IPS-20b (cell line): ENCODE measurements around the gene MTMR2.
"Not testable (repeated sequence)": the region's sequence is repeated elsewhere in the genome, so short reads cannot be mapped to it uniquely, and the experiment has no call there.

ENCODE experiments used
- H3K27ac ChIP-seq: one replicate; pipeline ENCODE4 v1.5.1; 2013; ENCODE audit warnings: low read length
- H3K27me3 ChIP-seq: 2 replicates; pipeline ENCODE4 v1.6.1; 2013; ENCODE audit warnings: mild to moderate bottlenecking, low read length, inconsistent platforms; ENCODE audit not compliant: insufficient read depth
- H3K36me3 ChIP-seq: 2 replicates; pipeline ENCODE4 v1.6.1; 2013; ENCODE audit warnings: low read depth, mild to moderate bottlenecking, inconsistent platforms, low read length, moderate library complexity; ENCODE audit not compliant: insufficient read depth
- H3K4me1 ChIP-seq: 2 replicates; pipeline ENCODE4 v1.6.1; 2013; ENCODE audit warnings: mild to moderate bottlenecking, control low read depth, inconsistent platforms, low read length, moderate library complexity; ENCODE audit not compliant: insufficient read depth
- H3K4me3 ChIP-seq: 2 replicates; pipeline ENCODE4 v1.5.1; 2013; ENCODE audit warnings: mild to moderate bottlenecking, low read length, inconsistent platforms
- H3K9ac ChIP-seq: 2 replicates; pipeline ENCODE4 v1.6.1; 2013; ENCODE audit warnings: low read depth, mild to moderate bottlenecking, inconsistent platforms, low read length, moderate library complexity
- H3K9me3 ChIP-seq: 2 replicates; pipeline ENCODE4 v1.6.1; 2013; ENCODE audit warnings: mild to moderate bottlenecking, low read depth, low read length, inconsistent platforms; ENCODE audit not compliant: insufficient read depth

The MTMR2 gene

DNA sequence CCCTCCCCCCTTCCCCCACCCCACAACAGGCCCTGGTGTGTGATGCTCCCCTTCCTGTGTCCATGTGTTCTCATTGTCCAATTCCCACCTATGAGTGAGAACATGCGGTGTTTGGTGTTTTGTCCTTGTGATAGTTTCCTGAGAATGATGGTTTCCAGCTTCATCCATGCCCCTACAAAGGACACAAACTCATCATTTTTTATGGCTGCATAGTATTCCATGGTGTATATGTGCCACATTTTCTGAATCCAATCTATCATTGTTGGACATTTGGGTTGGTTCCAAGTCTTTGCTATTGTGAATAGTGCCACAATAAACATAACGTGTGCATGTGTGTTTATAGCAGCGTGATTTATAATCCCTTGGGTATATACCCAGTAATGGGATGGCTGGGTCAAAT lies 53.0 kb downstream of the MTMR2 start:
- not testable (repeated sequence) for H3K4me1 ChIP-seq, H3K27me3 ChIP-seq, H3K9ac ChIP-seq, H3K9me3 ChIP-seq, H3K4me3 ChIP-seq, H3K36me3 ChIP-seq, H3K27ac ChIP-seq

DNA sequence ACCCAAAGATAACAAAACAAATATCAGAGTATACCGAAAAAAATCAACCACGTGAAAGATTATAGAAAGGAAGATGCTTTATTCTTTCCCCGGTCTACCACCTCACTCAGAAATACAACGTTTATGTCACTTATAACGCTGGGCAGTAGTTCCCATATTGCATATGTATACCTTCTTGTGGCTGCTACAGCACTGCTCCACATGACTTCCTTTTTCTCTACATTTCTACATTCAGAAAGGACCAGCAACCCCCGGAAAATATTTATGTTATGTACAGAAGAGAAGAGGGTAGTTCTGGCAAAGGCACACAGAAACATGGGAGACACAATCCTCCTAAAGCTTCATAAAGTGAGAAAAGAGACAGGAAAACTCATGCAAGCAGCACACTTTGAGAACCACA lies 56.8 kb downstream of the MTMR2 start:
- no peak overlapping the region for H3K27ac ChIP-seq
- no peak overlapping the region for H3K9ac ChIP-seq
- no peak overlapping the region for H3K4me3 ChIP-seq
- H3K36me3 ChIP-seq, result peaks cover 13% of the 10 kb centered on the region
- no peaks in the 10 kb centered on the region for H3K9me3 ChIP-seq
- no peaks in the 10 kb centered on the region for H3K4me1 ChIP-seq
- no peaks in the 10 kb centered on the region for H3K27me3 ChIP-seq

DNA sequence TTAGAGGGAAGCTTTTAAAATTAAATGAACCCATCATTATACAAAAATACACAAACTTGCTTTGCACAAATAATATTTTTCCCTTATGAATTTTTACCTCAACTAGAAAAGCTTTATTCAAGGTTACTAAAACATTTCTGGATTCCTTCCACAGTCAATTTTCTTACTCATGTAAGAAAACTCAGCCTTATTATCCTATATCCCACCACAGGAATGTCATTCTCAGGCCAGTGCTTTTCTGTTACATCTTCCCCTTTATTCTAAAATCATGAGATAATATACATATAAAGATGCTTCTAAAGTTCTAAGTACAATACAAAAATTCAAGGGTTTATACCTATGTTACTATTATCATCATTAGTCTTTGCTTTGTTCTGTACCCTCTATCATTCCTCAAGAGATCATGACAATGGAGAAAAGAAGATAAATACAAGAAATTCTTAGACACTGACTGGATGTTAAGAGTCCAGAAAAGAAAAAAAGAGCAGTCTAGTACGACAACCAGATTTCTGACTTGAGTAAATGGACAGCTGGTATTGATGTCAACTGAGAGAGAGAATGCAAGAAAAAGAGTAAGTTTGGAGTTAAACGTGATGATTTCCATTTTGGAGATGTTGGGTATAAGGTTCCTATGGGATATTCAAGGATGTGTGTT lies 60.3 kb downstream of the MTMR2 start:
- Histone ChIP-seq H3K27ac (no peak overlapping the region), H3K4me3 (no peak overlapping the region), H3K9me3 (no peaks in the 10 kb centered on the region), H3K27me3 (no peaks in the 10 kb centered on the region), H3K36me3 (peaks cover 29% of the 10 kb centered on the region), H3K9ac (no peak overlapping the region), H3K4me1 (no peaks in the 10 kb centered on the region)

DNA sequence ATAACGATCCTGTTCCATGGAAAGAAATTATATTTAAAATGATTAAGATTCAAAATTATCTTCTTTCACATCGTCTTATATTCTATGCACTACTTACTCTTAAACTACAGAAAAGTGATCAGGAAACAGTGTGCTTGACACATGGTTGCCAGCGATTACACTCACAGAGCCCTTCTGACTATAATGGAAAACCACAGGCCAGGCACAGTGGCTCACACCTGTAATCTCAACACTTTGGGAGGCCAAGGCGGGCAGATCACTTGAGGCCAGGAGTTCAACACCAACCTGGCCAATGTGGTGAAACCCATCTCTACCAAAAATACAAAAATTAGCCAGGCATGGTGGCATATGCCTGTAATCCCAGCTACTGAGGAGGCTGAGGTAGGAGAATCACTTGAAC lies 63.9 kb downstream of the MTMR2 start:
- H3K4me1 ChIP-seq, H3K27me3 ChIP-seq, H3K9me3 ChIP-seq, H3K27ac ChIP-seq, H3K9ac ChIP-seq, H3K4me3 ChIP-seq: not testable (repeated sequence)
- H3K36me3 ChIP-seq, result peaks cover 40% of the 10 kb centered on the region

DNA sequence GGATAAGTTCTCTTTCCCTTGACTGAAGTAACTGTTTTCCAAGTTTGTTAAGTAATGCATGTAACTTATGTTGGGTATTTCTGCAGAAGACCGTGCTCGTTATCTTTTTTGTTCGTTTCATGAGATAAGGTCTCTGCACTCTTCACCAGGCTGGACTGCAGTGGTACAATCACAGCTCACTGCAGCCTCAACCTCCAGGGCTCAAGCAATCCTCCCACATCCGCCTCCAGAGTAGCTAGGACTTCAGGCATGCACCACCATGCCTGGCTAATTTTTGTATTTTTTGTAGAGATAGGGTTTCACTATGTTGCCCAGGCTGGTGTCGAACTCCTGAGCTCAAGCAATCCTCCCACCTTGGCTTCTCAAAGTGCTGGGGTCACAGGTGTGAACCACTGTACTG lies 69.5 kb downstream of the MTMR2 start:
- not testable (repeated sequence) for H3K27me3 ChIP-seq, H3K9me3 ChIP-seq, H3K9ac ChIP-seq, H3K4me3 ChIP-seq, H3K4me1 ChIP-seq, H3K27ac ChIP-seq
- peaks cover 40% of the 10 kb centered on the region for H3K36me3 ChIP-seq

DNA sequence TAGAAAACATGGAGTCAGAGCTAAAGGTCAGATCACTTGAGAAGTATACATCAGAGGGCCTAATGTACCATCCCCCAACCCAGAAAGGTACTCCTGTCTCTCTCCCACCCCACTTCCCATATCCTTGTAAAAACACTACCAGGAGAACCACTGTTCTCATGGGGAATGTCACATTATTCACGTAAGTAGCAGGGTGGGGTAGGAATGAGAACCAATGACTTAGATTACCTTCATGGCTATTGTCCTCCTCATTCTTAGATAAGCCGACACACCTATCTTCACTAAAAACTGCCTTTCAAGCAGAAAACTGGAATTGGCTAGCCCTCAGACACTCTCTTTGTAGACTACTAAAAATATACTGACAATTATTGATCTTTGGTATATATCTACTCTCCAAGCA lies 70.0 kb downstream of the MTMR2 start:
- Histone ChIP-seq H3K4me1 (no peaks in the 10 kb centered on the region), H3K27me3 (no peaks in the 10 kb centered on the region), H3K4me3 (no peak overlapping the region), H3K9ac (no peak overlapping the region), H3K9me3 (no peaks in the 10 kb centered on the region), H3K27ac (no peak overlapping the region), H3K36me3 (peaks cover 40% of the 10 kb centered on the region)

DNA sequence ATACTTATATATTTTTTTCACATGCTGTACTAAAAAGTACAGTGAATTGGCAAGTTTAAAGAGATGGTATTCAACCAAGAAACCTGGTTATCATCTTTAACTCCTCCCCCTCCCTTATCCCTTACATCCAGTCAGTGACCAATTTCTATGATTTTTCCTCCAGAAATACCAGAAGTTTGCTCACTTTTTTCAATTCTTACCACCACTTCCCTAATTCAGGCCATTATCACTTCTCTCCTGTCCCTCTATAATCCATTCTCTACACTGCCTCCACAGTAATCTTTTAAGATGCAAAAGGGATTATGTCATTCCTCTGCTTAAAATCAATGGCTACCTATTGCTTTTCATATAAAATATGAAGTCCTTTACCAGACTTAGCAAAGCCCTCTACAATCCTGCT lies 70.8 kb downstream of the MTMR2 start:
- no peaks in the 10 kb centered on the region for H3K9me3 ChIP-seq
- no peak overlapping the region for H3K4me3 ChIP-seq
- H3K27me3 ChIP-seq, result no peaks in the 10 kb centered on the region
- no peak overlapping the region for H3K27ac ChIP-seq
- H3K4me1 ChIP-seq, result no peaks in the 10 kb centered on the region
- peaks cover 39% of the 10 kb centered on the region for H3K36me3 ChIP-seq
- H3K9ac ChIP-seq, result no peak overlapping the region

DNA sequence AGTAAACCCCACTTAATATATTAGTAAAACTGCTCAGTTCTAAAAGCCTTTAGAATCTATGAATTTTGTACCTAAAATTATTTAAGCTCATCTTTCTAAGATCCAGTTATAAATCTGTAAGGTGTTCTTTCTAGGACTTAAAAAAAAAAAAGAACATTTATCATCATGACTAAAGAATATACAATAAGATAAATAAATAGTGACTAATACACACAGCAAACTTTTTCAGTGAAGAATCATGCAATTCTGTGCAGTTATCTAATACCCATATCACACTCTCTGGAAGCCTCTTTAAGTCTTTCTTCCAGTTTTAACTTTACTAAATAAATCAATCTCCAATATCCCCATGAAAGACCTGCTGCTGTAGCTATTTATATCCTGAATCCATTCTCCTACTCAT lies 73.8 kb downstream of the MTMR2 start:
- no peaks in the 10 kb centered on the region for H3K4me1 ChIP-seq
- peaks cover 52% of the 10 kb centered on the region for H3K36me3 ChIP-seq

DNA sequence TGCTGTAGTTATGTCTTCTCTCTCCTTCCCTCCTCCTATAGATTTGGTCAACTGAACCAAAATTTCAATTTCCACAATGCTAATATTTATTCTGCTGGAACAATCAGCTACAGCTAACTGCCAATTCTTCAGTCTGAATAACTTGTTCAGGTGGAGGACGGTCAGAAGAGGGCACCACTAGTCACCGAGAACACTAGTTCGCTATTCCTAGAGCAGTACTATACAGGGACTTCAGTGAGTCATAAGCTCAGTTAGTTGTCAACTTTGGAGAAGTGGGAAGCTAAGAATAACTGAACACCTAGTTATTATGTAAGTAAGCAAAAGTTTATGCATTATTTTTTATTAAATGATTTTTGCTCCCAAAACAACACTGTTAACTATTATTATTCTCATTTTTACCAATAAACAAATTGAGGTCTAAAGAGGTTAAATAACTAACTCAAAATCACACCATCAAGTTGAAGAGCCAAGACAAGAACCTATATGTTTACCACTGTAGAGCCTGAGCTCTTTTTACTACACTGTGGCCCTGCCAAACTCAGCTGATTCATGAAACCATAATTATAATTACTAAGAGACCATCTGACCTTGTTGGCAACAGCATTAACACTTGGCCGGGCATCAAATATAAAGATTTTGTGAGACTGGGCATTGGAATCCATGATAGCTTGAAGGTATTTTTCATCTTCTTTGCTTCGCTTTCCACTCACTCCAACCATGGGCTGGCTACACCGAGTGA lies 74.7 kb downstream of the MTMR2 start:
- no peak overlapping the region for H3K27ac ChIP-seq
- H3K36me3 ChIP-seq, result peaks cover 61% of the 10 kb centered on the region
- H3K9ac ChIP-seq, result no peak overlapping the region
- H3K4me1 ChIP-seq, result no peaks in the 10 kb centered on the region
- no peaks in the 10 kb centered on the region for H3K27me3 ChIP-seq
- no peak overlapping the region for H3K4me3 ChIP-seq
- no peaks in the 10 kb centered on the region for H3K9me3 ChIP-seq

More for the DNA sequence above, 73.8 kb downstream of the MTMR2 start:
- H3K9me3 ChIP-seq, result no peaks in the 10 kb centered on the region
- H3K27ac ChIP-seq, result no peak overlapping the region
- H3K27me3 ChIP-seq, result no peaks in the 10 kb centered on the region
- no peak overlapping the region for H3K4me3 ChIP-seq
- no peak overlapping the region for H3K9ac ChIP-seq

DNA sequence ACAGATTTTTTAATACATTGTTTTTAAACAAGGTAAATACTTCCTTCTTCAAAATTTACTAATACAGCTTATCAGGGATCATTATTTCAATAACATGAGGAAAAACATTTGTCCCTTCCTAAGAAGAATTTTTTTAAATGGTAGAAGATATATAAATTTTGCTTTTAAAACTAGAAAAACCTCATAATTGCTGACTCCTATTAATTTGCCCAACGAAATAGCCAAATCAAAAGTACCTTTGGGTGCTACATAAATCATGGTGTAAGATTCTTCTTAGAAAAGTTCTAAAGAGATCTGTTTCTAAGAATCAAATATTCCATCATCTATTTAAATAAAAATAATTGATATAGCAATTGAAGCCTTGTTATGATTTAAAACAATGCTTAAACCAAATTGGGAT lies 78.7 kb downstream of the MTMR2 start:
- Histone ChIP-seq H3K9ac (no peak overlapping the region), H3K27ac (no peak overlapping the region), H3K4me1 (no peaks in the 10 kb centered on the region), H3K4me3 (no peak overlapping the region), H3K27me3 (no peaks in the 10 kb centered on the region), H3K9me3 (no peaks in the 10 kb centered on the region), H3K36me3 (peaks cover 70% of the 10 kb centered on the region)

DNA sequence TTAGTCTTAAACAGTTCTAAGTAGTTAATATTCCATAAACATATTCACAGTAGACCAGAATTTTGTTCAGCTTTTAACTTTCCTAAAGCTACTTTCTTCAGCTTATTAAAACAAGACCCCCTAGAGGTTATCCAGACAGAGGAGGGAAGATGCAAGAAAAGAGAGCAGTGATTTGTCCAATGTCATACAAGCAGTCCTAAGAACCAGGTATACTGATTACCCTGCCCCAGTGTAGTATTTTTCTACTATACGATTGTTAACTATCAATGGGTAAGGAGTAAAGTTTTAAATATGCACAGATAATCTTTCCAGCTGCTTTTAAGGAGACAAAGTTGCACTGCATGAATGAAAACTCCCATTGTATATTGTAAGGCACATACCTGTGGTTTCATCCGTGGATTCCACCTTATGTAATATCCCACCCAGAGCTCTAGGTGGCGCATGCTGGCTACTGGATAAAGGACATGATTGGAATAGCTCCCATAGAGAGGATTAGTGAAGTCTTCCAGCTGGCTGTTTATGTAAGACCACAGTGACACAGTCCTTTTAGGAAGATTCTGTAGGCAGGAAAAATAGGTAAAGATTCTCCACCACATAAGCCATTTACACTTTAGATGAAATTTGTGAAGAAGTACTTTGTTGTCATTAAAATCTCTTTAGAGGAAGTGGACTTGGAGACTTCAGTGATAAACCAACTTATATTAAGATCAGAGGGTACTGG lies 88.0 kb downstream of the MTMR2 start:
- H3K9ac ChIP-seq, result no peak overlapping the region
- H3K4me3 ChIP-seq, result no peak overlapping the region
- H3K36me3 ChIP-seq, result peaks cover 93% of the 10 kb centered on the region
- no peaks in the 10 kb centered on the region for H3K4me1 ChIP-seq
- no peaks in the 10 kb centered on the region for H3K9me3 ChIP-seq
- H3K27ac ChIP-seq, result no peak overlapping the region
- no peaks in the 10 kb centered on the region for H3K27me3 ChIP-seq

DNA sequence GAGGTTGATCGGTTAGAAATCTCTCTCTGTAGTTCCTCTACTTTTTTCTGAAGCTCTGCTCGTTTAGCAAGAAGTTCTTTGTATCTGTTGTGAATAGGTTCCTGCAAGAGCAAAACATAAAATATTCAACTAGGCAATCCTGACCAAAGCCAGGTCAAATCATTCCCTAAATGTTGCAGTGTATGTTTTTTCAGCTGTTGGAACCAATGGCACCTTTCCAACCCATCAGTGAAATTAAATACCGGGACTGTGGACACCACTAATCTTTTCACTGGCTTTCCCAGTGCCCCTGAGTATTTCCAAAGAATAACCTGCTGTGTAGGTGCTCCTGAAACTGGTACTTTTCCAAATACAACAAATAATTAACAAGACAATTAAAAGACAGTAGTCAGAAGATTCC lies 88.6 kb downstream of the MTMR2 start:
- Histone ChIP-seq H3K9ac (no peak overlapping the region), H3K27ac (no peak overlapping the region), H3K4me1 (no peaks in the 10 kb centered on the region), H3K4me3 (no peak overlapping the region), H3K9me3 (no peaks in the 10 kb centered on the region), H3K27me3 (no peaks in the 10 kb centered on the region), H3K36me3 (peaks cover 95% of the 10 kb centered on the region)
